Lower leg skin (tissue), 4 donors: ENCODE data around the gene CDK15. TPM values are rescaled to one million over a fixed set of nuclear protein-coding genes. Genes with fewer than 3 reads are reported as not detected.

ENCODE experiments used
- DNase-seq, 2 donors: peaks; one replicate each; pipeline ENCODE4 v3.0.0-alpha.2; 2019; ENCODE audit warnings: low spot score in 2 of 2
- H3K4me3 ChIP-seq: fragments of 200-600 bp; sonication (generic); 2 replicates; pipeline ENCODE4 v1.5.1; 2017; ENCODE audit warnings: mild to moderate bottlenecking, low read depth; ENCODE audit not compliant: poor library complexity, severe bottlenecking
- CTCF ChIP-seq, 3 donors: fragments of 450-650 bp; IDR thresholded peaks; one replicate each; pipeline ENCODE4 v1.5.1; 2016; ENCODE audit warnings: antibody characterized with exemption in 3 of 3, mild to moderate bottlenecking in 3 of 3, moderate library complexity in 2 of 3
- POLR2A ChIP-seq, 2 donors: fragments of 450-650 bp; IDR thresholded peaks; one replicate each; pipeline ENCODE4 v1.6.1; 2016 to 2017; ENCODE audit warnings: antibody characterized with exemption in 2 of 2, mild to moderate bottlenecking in 1 of 2, moderate library complexity in 1 of 2
- WGBS, 2 donors: methylation state at CpG; one replicate each; pipeline ENCODE4 v1.1.5; 2018; 5-methylcytosine and 5-hydroxymethylcytosine counted together
- intact Hi-C: fragments of 100-400 bp; cut with DNase I; formaldehyde crosslinking; loops from one replicate; pipeline ENCODE4 v1.15.0; 2023; ENCODE audit warnings: low total_unique reads
- total RNA-seq, 4 donors: library from RNA; depleted of rRNA; stranded (reverse); fragments of >200 nt; gene quantifications; one replicate each; pipeline ENCODE4 v1.1.0, GENCODE V29; 2016

The CDK15 gene
- total RNA-seq, 4 donors from 2014 or later, result 0.27 to 0.91 (median 0.38) TPM

DNA sequence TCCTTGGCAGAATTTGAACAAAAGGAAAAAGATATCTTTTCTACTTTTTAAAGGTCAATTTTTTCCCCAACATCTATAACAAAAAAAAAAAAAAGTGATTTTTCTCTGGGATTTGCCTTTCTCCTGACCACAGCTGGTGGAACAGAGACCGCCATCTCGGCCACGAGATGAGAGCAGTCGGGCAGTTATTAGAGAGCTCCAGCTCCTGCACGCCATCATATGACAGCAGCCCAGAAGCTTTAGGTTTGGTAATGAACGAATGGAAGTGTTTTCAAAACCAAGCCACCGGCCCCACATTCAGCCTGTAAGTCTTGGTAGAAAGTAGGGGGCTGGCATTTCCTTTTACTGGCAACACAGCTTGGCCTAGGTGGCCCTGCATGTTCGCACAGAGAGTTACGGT lies 132.4 kb downstream of the CDK15 start:
- 93 to 94% methylated on average over 9 of the region's 9 CpGs for WGBS, 2 donors
- no peak overlapping the region for H3K4me3 ChIP-seq
- no peak for DNase-seq
- intact Hi-C loops, result no loop called here
- no peak for TF ChIP-seq CTCF (IDR thresholded peaks at IDR 0.05)
- no peak for TF ChIP-seq POLR2A (IDR thresholded peaks at IDR 0.05)

GRCh38 chr2:201939453-201939941 lies 133.2 kb downstream of the CDK15 start:
- 79% methylated on average over 9 of the region's 9 CpGs for WGBS, 2 donors
- H3K4me3 ChIP-seq, result no peak overlapping the region
- intact Hi-C loops, result no loop called here
- DNase-seq, result no peak
- TF ChIP-seq CTCF (IDR thresholded peaks at IDR 0.05) (no peak), POLR2A (IDR thresholded peaks at IDR 0.05) (no peak)

- TF ChIP-seq POLR2A (IDR thresholded peaks at IDR 0.05), result no peak
- TF ChIP-seq CTCF (IDR thresholded peaks at IDR 0.05), result no peak
- peak in 1 of 2 donors; percentile 36 for DNase-seq
- 78 to 79% methylated on average over 5 of the region's 5 CpGs for WGBS, 2 donors
- no peak overlapping the region for H3K4me3 ChIP-seq
- intact Hi-C loops, result no loop called here
Observed at GRCh38 chr2:201942531-201942930, 136.2 kb downstream of the CDK15 start.

Other genes starting within 250 kb of the CDK15 start
- 10 to 100 TPM; 39.1 to 69.4 (median 47.9) TPM for gene TMEM237, start 163.0 kb upstream of the CDK15 start, total RNA-seq
- under 1 TPM in 1 of 4 donors, not detected in 3; 0.58 TPM for gene MPP4, start 107.9 kb upstream of the CDK15 start, total RNA-seq
- gene ALS2, start 25.6 kb upstream of the CDK15 start, total RNA-seq, result 10 to 100 TPM in 3 of 4 donors, 1 to 10 TPM in 1; 8.6 to 26.4 (median 17.9) TPM
- gene FZD7, start 227.3 kb downstream of the CDK15 start, total RNA-seq, result 10 to 100 TPM in 3 of 4 donors, 1 to 10 TPM in 1; 9.1 to 38.9 (median 22.1) TPM